Measurements from ENCODE around the gene SLTM. TPM values are rescaled to one million over a fixed set of nuclear protein-coding genes. Genes with fewer than 3 reads are reported as not detected.
A peak's percentile ranks its signal among the peaks of the same experiment; 100 is the strongest.
"Not testable (repeated sequence)": the region's sequence is repeated elsewhere in the genome, so short reads cannot be mapped to it uniquely, and the experiment has no call there.

Gene SLTM
- total RNA-seq, 1 donor, result 77.8 TPM

DNA sequence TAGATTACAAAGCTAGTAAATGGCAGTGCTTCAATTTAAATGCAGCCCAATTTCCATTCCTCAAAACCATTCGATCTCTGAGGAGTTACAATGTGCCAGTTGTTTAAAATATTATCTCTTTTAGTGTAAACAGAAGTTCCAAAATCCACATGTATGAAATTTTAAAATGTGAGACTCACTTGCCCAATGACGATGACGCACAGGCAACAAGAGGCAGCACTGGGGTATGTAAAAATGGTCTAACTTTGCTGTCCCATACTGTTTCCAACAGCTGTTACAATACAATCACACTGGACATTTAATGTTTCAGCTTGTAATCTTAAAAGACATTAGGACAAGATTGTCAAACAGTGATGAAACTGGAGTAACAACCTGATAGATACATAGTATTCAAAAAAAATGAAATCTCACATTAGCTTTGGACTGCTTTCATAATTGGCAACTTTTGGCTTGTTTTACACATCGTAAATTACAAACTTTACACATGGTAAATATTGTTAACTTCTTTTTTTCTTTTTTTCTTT is 12.2 kb downstream of the SLTM start:
- DNase-seq (ENCODE audit: insufficient read length, low spot score, missing footprints), result no peak

DNA sequence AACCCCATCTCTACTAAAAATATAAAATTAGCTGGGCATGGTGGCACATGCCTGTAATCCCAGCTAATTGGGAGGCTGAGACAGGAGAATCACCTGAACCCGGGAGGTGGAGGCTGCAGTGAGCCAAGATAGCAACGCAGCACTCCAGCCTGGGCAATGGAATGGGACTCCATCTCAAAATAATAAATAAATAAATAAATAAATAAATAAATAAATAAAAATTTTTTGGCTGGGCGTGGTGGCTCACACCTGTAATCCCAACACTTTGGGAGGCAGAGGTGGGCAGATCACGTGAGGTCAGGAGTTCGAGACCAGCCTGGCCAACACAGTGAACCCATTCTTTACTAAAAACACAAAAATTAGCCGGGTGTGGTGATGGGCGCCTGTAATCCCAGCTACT is 13.0 kb downstream of the SLTM start:
- peaks cover 25% of the 10 kb centered on the region for H4K20me1 ChIP-seq (ENCODE audit: insufficient read depth, low read length)
- peaks cover 20% of the 10 kb centered on the region for H3K36me3 ChIP-seq (ENCODE audit: insufficient read depth, low read length)

More for the DNA sequence above, 12.2 kb downstream of the SLTM start:
- peaks cover 89% of the 10 kb centered on the region for H3K79me2 ChIP-seq (ENCODE audit: insufficient read depth, low read length)
- no peaks in the 10 kb centered on the region for H3K27me3 ChIP-seq (ENCODE audit: insufficient read depth, low read length)
- no peak overlapping the region for H3K4me3 ChIP-seq (ENCODE audit: insufficient read depth, low read length)
- no peak overlapping the region for H3K27ac ChIP-seq (ENCODE audit: low read depth, low read length)
- H2AFZ ChIP-seq (ENCODE audit: low read length), result no peak overlapping the region
- H3K36me3 ChIP-seq (ENCODE audit: insufficient read depth, low read length), result peaks cover 27% of the 10 kb centered on the region
- TF ChIP-seq, protein P1, sequence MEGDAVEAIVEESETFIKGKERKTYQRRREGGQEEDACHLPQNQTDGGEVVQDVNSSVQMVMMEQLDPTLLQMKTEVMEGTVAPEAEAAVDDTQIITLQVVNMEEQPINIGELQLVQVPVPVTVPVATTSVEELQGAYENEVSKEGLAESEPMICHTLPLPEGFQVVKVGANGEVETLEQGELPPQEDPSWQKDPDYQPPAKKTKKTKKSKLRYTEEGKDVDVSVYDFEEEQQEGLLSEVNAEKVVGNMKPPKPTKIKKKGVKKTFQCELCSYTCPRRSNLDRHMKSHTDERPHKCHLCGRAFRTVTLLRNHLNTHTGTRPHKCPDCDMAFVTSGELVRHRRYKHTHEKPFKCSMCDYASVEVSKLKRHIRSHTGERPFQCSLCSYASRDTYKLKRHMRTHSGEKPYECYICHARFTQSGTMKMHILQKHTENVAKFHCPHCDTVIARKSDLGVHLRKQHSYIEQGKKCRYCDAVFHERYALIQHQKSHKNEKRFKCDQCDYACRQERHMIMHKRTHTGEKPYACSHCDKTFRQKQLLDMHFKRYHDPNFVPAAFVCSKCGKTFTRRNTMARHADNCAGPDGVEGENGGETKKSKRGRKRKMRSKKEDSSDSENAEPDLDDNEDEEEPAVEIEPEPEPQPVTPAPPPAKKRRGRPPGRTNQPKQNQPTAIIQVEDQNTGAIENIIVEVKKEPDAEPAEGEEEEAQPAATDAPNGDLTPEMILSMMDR (IDR thresholded peaks at IDR 0.05; ENCODE audit: extremely low read depth, low read depth, low read length), result no peak
- no peak overlapping the region for H3K4me2 ChIP-seq (ENCODE audit: insufficient read depth, low read length)
- H3K4me1 ChIP-seq (ENCODE audit: insufficient read depth, low read length), result peaks cover 18% of the 10 kb centered on the region
- no peaks in the 10 kb centered on the region for H3K9me3 ChIP-seq (ENCODE audit: low read depth, low read length)
- H4K20me1 ChIP-seq (ENCODE audit: insufficient read depth, low read length), result peaks cover 22% of the 10 kb centered on the region

DNA sequence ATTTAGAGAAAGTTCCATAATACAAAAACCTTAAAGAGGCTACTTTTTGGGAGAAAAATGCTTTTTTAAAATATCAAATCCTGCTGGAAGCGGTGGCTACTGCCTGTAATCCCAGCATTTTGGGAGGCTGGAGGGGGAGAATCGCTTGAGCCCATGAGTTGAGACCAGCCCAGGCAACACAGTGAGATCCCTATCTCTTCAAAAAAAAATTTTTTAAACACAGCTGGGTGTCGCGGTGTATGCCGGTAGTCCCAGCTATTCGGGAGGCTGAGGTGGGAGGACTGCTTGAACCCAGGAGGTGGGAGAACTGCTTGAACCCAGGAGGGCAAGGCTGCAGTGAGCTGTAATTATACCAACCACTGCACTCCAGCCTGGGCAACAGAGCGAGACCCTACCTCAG is 14.2 kb downstream of the SLTM start:
- Histone ChIP-seq H3K4me2 (ENCODE audit: insufficient read depth, low read length) (no peak overlapping the region), H3K4me1 (ENCODE audit: insufficient read depth, low read length) (peaks cover 12% of the 10 kb centered on the region), H3K27me3 (ENCODE audit: insufficient read depth, low read length) (no peaks in the 10 kb centered on the region), H3K4me3 (ENCODE audit: insufficient read depth, low read length) (no peak overlapping the region), H3K27ac (ENCODE audit: low read depth, low read length) (no peak overlapping the region), H3K36me3 (ENCODE audit: insufficient read depth, low read length) (peaks cover 25% of the 10 kb centered on the region), H3K9me3 (ENCODE audit: low read depth, low read length) (no peaks in the 10 kb centered on the region), H2AFZ (ENCODE audit: low read length) (no peak overlapping the region), H3K79me2 (ENCODE audit: insufficient read depth, low read length) (peaks cover 85% of the 10 kb centered on the region), H4K20me1 (ENCODE audit: insufficient read depth, low read length) (peaks cover 22% of the 10 kb centered on the region)
- DNase-seq (ENCODE audit: insufficient read length, low spot score, missing footprints), result no peak
- TF ChIP-seq, protein P1 (IDR thresholded peaks at IDR 0.05; ENCODE audit: extremely low read depth, low read depth, low read length), result no peak

More for the DNA sequence above, 13.0 kb downstream of the SLTM start:
- not testable (repeated sequence) for H3K27ac ChIP-seq (ENCODE audit: low read depth, low read length); H3K4me3 ChIP-seq (ENCODE audit: insufficient read depth, low read length); H3K4me2 ChIP-seq (ENCODE audit: insufficient read depth, low read length); H2AFZ ChIP-seq (ENCODE audit: low read length); H3K27me3 ChIP-seq (ENCODE audit: insufficient read depth, low read length); DNase-seq (ENCODE audit: insufficient read length, low spot score, missing footprints); H3K9me3 ChIP-seq (ENCODE audit: low read depth, low read length)
- Histone ChIP-seq H3K79me2 (ENCODE audit: insufficient read depth, low read length) (peaks cover 84% of the 10 kb centered on the region), H3K4me1 (ENCODE audit: insufficient read depth, low read length) (peaks cover 19% of the 10 kb centered on the region)

DNA sequence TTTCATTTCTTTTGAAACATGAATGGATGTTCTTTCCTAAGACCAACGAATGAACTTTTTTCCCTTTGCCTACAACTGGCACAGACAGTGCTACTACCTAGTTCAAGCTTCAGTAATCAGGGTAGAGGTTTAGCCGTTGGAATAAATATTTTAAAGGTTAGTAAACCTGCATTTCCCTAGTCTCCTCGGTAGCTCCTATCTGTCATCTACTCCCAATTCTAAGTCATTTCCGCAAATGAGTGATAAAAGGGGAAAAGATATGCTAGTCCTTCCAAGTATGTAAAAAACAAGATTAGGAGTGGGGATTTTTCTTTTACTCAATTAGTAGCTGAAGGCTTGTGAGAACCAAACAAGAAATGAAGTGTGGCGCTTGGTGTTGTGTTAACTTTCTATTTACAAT is 15.2 kb downstream of the SLTM start:
- Histone ChIP-seq H3K4me2 (ENCODE audit: insufficient read depth, low read length) (no peak overlapping the region), H4K20me1 (ENCODE audit: insufficient read depth, low read length) (peaks cover 18% of the 10 kb centered on the region)

GRCh38 chr15:58917613-58918129 is 15.8 kb downstream of the SLTM start:
- DNase-seq (ENCODE audit: insufficient read length, low spot score, missing footprints); H3K4me2 ChIP-seq (ENCODE audit: insufficient read depth, low read length); H2AFZ ChIP-seq (ENCODE audit: low read length); H3K27me3 ChIP-seq (ENCODE audit: insufficient read depth, low read length); H3K4me3 ChIP-seq (ENCODE audit: insufficient read depth, low read length); H3K9me3 ChIP-seq (ENCODE audit: low read depth, low read length); H3K4me1 ChIP-seq (ENCODE audit: insufficient read depth, low read length): not testable (repeated sequence)
- Histone ChIP-seq H3K36me3 (ENCODE audit: insufficient read depth, low read length) (peaks cover 30% of the 10 kb centered on the region), H4K20me1 (ENCODE audit: insufficient read depth, low read length) (peaks cover 14% of the 10 kb centered on the region), H3K27ac (ENCODE audit: low read depth, low read length) (peak overlapping the region; percentile 17), H3K79me2 (ENCODE audit: insufficient read depth, low read length) (peaks cover 78% of the 10 kb centered on the region)

More for the DNA sequence above, 15.2 kb downstream of the SLTM start:
- DNase-seq (ENCODE audit: insufficient read length, low spot score, missing footprints), result no peak
- Histone ChIP-seq H3K36me3 (ENCODE audit: insufficient read depth, low read length) (peaks cover 30% of the 10 kb centered on the region), H3K27me3 (ENCODE audit: insufficient read depth, low read length) (no peaks in the 10 kb centered on the region), H3K9me3 (ENCODE audit: low read depth, low read length) (no peaks in the 10 kb centered on the region), H2AFZ (ENCODE audit: low read length) (no peak overlapping the region), H3K79me2 (ENCODE audit: insufficient read depth, low read length) (peaks cover 81% of the 10 kb centered on the region), H3K4me1 (ENCODE audit: insufficient read depth, low read length) (peaks cover 10% of the 10 kb centered on the region), H3K4me3 (ENCODE audit: insufficient read depth, low read length) (no peak overlapping the region), H3K27ac (ENCODE audit: low read depth, low read length) (peak overlapping the region; percentile 17)
- TF ChIP-seq, protein P1 (IDR thresholded peaks at IDR 0.05; ENCODE audit: extremely low read depth, low read depth, low read length), result no peak
